HG03139 (cell line): ENCODE data around the gene ECE1.

ENCODE experiments used
- ATAC-seq: cut with Tn5 transposase; IDR thresholded peaks from one replicate; pipeline ENCODE4 v1.9.1; 2021; ENCODE audit not compliant: unreplicated experiment

ECE1 gene

DNA sequence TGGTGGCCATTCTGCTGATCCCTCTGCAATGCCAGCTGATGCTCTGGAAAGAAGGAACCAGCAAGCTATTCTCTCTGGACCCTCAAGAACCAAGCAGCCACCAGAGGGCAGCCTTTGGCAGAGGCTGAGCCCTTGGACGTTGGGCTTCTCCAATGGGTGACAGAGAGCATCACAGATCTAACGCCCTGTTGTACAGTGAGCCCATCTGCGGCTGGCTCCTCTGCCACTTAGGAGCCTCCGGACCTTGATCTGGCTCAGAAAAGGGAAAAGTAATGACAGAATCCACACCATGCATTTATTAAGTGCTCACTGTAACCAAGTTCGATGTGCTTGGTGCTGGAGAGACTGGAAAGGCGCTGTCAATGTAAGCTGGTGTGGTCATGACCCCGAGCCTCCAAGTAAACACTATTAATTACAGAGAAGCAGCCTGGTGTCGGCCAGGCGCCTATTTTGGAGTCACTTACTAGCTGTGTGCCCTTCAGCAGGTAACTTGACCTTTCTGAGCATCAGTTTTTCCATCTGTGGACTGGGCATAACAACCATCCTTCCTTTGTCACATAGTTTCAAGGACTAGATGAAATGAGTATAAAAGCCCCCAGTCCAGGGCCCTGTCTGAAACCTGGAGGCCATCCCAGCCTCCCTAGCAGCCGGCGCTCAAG is 34.9 kb downstream of the ECE1 start:
- ATAC-seq: no peak

- ATAC-seq: no peak
Observed at GRCh38 chr1:21254335-21254951, 35.8 kb downstream of the ECE1 start.

DNA sequence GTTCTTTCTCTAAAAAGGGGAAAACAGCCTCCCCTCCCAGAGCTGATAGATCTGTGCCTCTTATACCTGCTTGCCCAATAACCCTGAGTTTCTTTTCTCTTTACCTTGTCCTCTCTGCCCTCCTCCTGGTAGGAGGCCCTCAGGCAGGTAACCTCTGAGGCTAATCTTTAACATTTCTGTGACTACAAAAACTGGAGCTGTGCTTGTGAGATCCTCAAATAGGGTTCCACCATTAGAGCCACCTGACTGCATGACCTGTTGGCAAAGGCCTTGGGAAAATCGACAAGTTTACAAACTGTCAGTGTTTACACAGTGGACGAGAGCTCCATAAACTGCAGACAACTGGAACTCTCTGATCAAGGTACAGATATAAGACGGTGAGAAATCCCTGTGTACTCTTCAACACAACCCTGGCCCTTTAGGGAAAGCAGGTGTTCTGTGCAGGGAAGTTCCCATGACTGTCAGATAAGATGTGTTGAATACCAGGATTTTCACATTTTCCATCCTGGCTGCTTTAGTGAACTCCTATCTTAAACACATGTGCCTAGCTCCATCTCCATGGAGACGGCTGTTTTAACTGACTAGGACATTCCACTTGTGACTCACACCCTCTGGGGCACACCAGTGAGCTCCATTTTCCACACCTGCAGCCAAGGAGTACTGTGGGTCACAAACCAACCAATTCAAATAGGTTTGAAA is 38.3 kb downstream of the ECE1 start:
- ATAC-seq: no peak

DNA sequence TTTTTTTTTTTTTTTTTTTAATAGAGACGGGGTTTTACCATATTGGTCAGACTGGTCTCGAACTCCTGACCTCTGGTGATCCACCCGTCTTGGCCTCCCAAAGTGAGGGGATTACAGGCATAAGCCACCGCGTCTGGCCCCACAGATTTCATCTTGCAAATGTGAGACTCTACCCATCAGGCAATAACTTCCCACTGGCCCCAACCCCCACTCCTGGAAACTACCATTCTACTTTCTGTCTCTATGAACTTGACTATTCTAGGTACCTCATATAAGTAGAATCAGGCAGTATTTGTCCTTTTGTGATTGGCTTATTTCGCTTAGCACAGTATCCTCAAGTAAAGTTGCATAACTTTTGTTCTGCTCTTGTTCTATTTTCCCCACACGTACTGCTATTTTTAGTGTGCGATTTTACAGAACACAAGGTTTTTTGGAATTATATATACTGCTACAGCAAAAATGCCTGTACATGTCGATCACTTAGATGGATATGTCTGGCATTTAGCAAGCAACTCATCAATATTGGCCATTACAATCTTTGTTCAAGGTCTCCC is 40.2 kb downstream of the ECE1 start:
- ATAC-seq: no peak

DNA sequence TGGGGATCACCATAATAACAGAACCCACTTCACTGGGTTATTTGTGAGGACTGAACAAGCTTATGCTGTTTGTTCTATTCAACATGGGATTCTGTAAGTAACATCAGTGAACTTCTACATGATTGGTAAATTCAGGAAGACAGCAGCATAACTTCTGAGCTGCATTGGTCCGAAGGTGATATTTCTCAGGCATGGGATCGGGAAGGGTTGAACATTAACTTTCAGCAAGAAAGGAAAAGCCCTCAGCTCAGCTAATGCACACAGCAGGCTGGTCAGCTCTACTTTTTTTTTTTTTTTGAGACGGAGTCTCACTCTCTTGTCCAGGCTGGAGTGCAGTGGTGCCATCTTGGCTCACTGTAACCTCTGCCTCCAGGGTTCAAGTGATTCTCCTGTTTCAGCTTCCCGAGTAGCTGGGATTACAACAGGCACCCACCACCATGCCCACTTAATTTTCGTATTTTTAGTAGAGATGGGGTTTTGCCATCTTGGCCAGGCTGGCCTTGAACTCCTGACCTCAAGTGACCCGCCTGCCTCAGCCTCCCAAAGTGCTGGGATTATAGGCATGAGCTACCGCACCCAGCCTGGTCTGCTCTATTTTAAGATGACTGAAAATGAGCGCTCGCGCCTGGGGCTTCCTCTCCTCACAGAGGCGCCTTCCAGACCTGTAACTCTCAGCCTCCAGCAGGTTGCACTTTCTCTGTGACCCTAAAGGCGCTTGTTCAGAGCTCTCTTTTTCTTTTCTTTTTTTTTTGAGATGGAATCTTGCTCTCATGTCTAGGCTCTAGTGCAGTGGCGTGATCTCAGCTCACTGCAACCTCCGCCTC is 42.2 kb downstream of the ECE1 start:
- no peak for ATAC-seq

GRCh38 chr1:21246905-21247642 is 43.2 kb downstream of the ECE1 start:
- no peak for ATAC-seq

GRCh38 chr1:21245688-21246229 is 44.5 kb downstream of the ECE1 start:
- no peak for ATAC-seq

GRCh38 chr1:21244986-21245687 is 45.1 kb downstream of the ECE1 start:
- ATAC-seq: no peak

DNA sequence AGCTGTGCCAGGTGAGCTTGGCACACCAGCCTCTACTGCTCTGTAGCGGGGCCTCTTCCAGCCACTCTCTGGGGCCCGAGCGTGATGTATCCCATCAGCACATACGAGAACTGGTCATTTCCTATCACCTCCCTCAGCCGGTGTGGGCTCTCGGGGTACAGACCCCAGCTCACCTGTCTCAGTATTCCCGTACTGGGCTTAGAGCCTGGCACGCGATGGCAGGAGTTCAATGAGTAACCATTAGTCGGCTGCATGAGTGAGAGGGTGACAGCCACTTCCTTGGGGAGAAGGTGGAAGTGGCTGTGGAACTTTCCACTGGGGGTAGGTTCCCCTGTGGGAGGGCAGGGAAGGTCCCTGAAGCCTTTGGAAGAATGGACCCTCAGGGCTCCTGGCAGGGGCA is 46.1 kb downstream of the ECE1 start:
- no peak for ATAC-seq

GRCh38 chr1:21242846-21243245 is 47.4 kb downstream of the ECE1 start:
- ATAC-seq: no peak

DNA sequence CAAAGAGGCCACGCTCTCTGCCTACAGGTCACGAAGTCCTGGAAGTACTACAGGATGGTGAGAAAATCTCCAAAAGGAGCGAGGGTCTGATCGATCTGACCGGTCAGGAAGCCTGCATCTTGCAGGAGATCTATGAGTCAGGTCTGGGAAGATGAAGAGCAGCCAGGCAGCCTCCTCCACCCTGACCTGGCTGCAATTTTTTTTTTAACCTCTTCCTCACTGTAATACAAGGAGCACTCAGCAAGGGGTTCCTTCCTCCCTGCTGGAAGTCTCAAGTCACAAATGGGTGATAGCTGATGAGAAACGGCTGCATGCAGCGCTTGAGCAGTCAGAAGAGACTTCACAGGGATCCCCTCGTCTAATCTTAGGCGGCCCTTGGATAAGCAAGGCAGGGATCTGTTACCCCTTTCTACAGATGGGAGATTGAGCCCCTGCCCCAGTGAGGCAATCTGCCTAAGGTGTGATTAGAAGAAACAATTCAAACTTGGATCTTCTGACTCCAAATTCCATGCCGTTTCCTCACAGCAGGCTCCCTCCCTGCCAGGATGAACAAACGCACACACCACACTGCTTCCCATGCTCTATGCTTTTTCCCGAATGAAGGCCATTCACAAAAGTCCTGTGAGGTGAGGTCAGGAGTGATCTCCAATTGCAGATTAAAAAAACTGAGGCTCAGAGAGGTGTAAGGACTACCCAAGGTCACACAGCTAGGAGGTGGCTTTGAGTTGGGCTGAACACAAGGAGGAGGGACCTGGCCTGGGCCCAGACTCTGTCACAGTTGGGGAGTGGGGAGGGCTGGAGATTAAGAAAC is 48.3 kb downstream of the ECE1 start:
- ATAC-seq: no peak

GRCh38 chr1:21240706-21241105 is 49.6 kb downstream of the ECE1 start:
- no peak for ATAC-seq

DNA sequence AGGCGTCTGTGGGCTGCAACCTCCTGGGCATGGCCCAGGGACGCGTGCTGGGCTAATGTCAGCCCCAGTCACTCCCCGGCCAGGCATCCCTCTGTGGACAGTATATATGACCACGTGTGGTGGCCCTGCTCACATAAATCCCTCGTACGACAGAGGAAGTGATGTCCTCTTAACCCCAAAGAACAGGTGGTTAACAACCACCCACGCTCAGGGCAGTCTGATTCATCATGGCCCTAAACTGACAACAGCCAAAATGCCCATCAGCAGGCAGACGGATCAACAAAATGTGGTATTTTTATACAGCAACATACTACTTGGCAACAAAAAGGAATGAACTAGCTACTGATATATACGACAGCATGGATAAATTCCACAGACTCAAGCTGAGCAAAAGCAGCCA is 51.0 kb downstream of the ECE1 start:
- ATAC-seq: no peak

DNA sequence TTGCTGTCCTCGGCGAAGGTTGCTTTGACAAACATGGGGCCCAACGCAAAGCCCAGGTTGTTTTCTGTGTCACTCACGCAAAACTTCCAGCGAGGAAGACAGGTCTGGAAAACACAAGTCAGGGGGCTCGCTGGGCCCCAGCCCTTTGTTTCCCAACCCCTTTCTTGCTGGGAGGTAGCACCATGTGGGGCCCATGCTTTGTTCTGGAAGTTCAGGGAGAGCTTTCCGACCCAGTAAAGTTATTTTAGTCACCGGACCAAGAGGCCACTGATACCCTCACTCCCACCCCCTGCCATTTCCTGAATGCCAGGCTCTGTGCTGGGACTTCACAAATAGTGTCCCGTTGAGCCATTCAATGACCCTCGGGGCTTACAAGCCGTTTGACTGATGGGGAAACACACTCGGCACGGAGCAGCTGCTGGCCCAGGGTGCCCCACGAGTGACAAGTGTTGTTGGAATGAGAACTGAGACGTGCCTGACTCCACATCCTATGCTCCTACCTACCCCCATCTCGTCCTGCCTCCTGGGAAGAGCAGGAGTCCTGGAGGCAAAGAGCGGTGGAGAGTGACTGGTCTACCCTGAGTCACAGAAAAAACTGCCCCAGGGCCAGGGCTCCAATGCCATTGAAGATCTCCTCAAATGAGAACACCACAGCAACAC is 52.0 kb downstream of the ECE1 start:
- no peak for ATAC-seq

DNA sequence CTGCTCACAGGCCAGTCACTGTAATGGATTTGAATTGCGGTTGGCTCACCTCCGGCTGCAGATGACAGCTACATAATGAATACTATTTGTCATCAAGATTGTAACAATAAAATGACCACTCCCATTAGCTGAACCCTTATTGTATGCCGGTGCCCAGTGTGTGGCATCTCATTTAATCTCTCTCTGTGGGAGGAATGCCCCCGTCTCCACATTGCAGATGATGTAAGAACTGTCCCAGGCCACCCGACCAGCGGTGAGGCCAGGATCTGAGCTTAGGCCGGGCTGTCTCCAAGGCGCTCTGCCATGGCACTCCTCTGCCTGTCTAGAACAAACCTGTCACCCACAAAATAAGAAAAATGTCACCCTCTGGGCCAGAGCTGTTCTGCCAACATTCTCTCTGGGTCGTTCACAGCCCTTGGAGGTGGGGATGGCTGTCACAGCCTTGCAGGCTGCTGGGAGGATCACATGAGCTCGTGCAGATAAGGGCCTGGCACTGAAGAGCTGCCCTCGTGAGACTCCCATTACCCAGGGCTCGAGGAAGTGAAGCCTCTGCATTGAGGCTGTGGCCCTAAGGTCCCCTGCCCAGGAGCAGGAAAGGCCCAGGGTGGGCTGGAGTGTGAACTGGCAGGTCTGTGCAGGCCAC is 52.7 kb downstream of the ECE1 start:
- ATAC-seq: no peak

DNA sequence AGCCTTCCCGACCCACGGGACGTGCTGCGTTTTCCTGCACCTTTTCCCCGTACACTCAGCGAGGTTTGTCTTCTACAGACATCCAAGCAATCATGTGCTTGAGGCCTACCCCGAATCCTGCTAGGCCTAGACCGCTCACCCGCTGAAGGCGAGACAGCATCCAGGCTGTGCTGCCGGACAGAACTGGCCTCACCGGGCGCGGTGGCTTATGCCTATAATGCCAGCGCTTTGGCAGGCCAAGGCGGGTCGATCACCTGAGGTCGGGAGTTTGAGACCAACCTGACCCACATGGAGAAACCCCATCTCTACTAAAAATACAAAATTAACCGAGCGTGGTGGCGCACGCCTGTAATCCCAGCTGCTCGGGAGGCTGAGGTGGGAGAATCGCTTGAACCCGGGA is 54.1 kb downstream of the ECE1 start:
- no peak for ATAC-seq

GRCh38 chr1:21234779-21235178 is 55.5 kb downstream of the ECE1 start:
- ATAC-seq: no peak

- ATAC-seq: no peak
Observed at GRCh38 chr1:21233490-21233889, 56.8 kb downstream of the ECE1 start.
